Cardiac fibroblast (primary cell): Measurements from ENCODE around the gene FSTL4.

Experiments
- DNase-seq, 2 donors: peaks; one replicate each; pipeline versions ENCODE4 v3.0.0 to v3.0.0-alpha.2; 2010; ENCODE audit warnings: low read depth in 2 of 2
- H3K4me3 ChIP-seq, 2 donors: replicated peaks in 1 of 2; 1 replicate in 1 of 2; 2 replicates in 1 of 2; pipeline ENCODE4 v1.5.1; 2011; ENCODE audit warnings: low read depth in 2 of 2, low read length in 2 of 2, mild to moderate bottlenecking in 2 of 2, moderate library complexity in 1 of 2
- TF ChIP-seq, protein P1 (sequence below): IDR thresholded peaks from one replicate; pipeline ENCODE4 v1.5.1; 2011; ENCODE audit warnings: low read depth, mild to moderate bottlenecking, low read length, inconsistent platforms

The FSTL4 gene

DNA sequence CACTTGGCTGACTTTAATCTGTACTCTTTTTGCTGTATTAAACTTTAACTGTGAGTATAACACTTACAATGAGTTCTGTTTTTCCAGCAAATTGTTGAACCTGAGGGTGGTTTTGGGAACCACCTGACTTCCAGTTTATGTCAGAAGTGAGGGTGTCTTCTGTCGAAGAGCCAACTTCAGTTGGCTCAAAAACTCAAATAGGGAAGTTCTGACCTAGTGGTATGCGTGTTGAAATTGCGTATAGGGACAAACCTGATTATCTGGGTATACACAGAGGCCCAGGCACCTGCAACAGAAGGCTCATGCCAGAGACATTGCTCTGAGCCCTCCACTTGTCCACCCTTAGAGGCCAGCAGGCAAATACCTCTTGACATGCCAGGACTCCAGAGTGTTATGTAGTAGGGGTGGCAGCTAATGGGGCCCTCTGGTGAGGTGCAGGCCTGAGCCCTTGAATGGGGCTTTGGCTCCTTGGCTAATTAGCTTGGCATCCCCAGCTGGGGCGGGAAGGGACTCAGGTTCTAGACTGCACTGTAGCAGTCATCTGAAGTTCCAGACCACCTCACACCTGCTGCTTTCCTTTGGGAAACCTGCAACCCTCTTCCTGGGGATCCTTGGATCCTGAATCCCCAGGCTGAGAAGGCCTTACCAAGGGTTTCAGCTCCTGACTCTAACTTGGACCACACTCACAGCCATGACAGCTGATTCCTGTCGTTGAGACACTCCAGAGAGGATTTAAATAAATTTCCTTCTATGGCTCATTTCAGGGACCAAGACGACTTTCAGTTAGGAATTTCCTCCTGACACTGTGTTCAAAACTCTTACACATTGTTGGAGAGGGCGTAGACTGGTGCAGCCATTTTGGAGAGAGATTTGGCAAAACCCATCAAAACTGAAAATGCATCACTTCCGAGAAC, 370.9 kb downstream of the FSTL4 start:
- DNase-seq = no peak
- no peak overlapping the region for H3K4me3 ChIP-seq
- TF ChIP-seq, protein P1, sequence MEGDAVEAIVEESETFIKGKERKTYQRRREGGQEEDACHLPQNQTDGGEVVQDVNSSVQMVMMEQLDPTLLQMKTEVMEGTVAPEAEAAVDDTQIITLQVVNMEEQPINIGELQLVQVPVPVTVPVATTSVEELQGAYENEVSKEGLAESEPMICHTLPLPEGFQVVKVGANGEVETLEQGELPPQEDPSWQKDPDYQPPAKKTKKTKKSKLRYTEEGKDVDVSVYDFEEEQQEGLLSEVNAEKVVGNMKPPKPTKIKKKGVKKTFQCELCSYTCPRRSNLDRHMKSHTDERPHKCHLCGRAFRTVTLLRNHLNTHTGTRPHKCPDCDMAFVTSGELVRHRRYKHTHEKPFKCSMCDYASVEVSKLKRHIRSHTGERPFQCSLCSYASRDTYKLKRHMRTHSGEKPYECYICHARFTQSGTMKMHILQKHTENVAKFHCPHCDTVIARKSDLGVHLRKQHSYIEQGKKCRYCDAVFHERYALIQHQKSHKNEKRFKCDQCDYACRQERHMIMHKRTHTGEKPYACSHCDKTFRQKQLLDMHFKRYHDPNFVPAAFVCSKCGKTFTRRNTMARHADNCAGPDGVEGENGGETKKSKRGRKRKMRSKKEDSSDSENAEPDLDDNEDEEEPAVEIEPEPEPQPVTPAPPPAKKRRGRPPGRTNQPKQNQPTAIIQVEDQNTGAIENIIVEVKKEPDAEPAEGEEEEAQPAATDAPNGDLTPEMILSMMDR = no peak

DNA sequence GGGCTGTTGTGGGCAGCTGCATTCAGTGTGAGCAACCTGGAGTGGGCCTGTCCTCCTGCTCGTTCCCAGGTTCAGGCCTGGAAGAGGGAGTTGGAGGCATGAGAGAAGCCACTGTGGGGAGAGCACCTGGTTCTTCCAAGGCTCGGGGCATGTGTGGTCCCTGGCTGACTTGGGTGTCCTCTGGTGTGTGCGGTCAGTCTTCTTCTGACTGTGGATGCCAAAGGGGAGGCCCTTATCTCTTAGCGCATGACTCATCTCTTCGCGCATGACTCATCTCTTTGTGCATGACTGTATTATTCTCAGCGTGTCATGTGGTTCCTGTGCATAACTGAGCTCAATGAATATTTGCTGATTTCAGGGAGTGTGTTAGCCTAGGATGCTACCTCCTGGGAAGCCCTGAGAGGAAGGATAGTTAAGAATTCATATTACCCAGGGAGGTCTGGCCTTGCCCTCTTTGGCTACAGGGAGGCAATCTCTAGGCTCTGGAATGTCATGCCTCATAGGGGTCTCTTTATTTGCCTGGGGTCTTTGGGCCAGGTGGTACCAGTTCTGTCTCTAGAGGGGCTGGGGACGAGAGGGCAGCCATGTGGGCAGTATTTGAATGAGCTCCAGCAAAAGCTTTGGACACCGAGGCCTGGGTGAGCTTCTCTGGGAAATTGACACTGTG, 371.8 kb downstream of the FSTL4 start:
- H3K4me3 ChIP-seq = no peak overlapping the region
- TF ChIP-seq, protein P1 = no peak
- peak; percentile 96 for DNase-seq

DNA sequence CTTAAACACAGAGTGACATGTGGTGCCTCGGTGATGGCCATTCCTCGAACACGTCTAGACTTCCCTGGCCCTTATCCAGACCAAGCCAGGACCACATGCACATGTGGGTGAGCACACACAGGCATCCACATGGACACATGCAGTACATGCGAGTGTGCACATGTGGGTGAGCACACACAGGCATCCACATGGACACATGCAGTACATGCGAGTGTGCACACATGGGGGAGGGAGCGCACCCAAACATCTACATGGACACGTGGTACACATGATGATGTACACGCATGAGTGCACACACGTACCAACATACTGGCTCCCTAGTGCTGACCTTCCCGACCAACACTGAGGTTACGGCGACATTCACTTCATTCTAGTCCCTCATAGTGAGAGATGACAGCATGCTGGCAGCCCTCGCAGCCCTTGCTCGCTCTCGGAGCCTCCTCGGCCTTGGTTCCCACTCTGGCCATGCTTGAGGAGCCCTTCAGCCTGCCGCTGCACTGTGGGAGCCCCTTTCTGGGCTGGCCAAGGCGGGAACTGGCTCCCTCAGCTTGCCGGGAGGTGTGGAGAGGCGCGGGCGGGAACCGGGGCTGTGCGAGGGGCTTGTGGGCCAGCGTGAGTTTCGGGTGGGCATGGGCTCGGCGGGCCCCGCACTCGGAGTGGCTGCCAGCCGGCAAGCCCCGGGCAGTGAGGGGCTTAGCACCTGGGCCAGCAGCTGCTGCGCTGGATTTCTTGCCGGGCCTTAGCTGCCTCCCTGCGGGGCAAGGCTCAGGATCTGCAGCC, 373.7 kb downstream of the FSTL4 start:
- no peak overlapping the region for H3K4me3 ChIP-seq
- no peak for DNase-seq
- TF ChIP-seq, protein P1 = no peak

DNA sequence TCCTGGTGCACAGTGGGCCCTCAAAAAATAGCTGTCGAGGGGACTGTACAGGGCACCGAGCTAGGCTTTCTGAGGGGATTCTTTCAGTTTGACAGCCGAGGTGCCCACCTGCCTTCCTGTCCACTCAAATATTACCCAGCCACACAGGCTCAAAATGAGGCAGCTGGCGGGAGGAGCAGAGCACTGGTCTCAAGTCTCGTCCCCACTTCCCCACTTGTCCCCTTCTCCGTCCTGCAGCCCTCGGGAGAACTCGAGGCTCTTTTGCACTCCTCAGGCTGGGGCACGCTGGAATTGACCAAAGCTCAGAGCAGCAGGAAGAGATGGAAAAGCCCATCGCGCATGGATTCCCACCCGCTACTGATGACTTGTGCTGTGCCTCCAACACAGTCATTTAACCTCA, 375.4 kb downstream of the FSTL4 start:
- TF ChIP-seq, protein P1 = no peak
- no peak for DNase-seq
- H3K4me3 ChIP-seq = no peak overlapping the region

DNA sequence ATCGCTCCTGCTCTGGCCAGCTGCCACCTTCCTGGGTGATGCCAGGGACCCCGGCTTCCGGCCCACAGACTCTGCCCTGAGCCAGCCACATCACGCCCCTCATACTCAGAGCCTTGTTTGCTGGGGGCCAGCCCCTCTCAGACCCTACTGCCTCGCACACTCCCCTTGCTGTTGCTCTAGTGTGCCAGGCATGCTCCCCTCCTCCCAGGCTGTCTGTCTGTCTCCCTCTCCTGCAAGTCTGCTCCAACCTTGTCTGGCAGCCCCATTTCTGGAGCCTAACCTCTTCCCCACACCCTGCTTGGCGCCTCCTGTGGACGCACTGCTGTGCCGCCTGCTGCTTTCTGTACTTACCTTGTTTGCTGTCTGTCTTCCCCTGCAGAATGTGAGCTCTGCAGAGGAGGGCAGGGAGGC, 375.8 kb downstream of the FSTL4 start:
- no peak for DNase-seq
- TF ChIP-seq, protein P1 = no peak
- no peak overlapping the region for H3K4me3 ChIP-seq

DNA sequence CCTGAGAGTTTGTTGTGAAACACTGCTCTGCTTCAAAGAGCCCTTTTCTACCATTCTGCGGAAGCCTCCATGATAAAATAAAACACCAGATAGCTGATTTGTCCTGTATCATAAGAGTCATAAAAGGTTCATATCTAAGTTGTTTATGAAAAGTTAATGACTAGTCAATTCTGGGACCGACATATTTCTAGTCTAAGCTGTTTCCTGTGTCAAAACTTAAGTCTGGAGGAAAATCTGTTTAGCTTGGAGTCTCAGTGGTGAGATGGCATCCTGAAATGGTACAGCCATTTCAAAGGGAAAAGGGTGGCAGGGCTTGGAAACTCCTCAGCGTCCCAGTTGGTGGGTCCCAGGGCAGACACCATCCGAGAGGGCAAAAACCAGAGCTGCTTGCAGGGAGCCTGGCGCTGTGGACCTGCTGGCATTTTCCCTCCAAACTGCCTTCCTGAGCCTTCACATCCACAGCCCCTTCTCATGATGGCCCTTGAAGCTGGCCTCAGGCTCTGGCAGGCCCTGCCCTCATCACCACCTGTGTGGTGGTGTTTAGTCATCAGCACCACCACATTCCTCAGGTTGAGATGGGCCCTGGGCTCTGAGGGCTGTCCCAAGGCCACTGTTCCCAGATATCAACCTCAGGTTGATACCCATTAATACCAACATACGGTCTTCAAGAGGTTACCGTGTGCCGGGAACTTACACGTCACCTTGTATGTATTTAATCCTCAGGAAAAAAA, 376.5 kb downstream of the FSTL4 start:
- DNase-seq = no peak
- TF ChIP-seq, protein P1 = no peak
- no peak overlapping the region for H3K4me3 ChIP-seq
